GM18951 (cell line): Measurements from ENCODE around the gene TRPV2.

Experiments used
- POLR2A ChIP-seq: IDR thresholded peaks from 4 replicates; pipeline ENCODE4 v1.6.1; 2011; ENCODE audit warnings: mild to moderate bottlenecking; ENCODE audit not compliant: insufficient read length, insufficient read depth; ENCODE audit errors: extremely low read depth
- in situ Hi-C: fragments of 300-500 bp; cut with MboI; formaldehyde crosslinking; loops from one replicate; pipeline ENCODE4 v1.12.0; 2022; ENCODE audit warnings: low sequenced_read_pairs, mixed read lengths, inconsistent platforms; ENCODE audit not compliant: unreplicated experiment

Gene TRPV2

GRCh38 chr17:16460796-16461605 lies 45.6 kb downstream of the TRPV2 start:
- TF ChIP-seq POLR2A, result no peak
- in situ Hi-C loops, result no loop called here

DNA sequence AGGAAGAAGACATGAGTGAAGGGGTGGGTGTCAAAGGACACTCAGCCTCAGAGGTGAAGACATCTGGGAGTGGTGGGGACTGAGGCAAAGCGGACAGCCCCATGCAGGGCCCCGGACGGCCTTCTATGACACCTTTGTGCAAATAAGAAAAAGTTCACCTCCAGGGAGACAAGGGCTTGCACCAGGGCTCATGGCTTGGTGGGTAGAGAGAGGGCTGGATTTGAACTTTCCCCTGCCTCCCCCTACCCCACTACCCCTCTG lies 46.2 kb downstream of the TRPV2 start:
- TF ChIP-seq POLR2A, result no peak
- in situ Hi-C loops, result no loop called here

DNA sequence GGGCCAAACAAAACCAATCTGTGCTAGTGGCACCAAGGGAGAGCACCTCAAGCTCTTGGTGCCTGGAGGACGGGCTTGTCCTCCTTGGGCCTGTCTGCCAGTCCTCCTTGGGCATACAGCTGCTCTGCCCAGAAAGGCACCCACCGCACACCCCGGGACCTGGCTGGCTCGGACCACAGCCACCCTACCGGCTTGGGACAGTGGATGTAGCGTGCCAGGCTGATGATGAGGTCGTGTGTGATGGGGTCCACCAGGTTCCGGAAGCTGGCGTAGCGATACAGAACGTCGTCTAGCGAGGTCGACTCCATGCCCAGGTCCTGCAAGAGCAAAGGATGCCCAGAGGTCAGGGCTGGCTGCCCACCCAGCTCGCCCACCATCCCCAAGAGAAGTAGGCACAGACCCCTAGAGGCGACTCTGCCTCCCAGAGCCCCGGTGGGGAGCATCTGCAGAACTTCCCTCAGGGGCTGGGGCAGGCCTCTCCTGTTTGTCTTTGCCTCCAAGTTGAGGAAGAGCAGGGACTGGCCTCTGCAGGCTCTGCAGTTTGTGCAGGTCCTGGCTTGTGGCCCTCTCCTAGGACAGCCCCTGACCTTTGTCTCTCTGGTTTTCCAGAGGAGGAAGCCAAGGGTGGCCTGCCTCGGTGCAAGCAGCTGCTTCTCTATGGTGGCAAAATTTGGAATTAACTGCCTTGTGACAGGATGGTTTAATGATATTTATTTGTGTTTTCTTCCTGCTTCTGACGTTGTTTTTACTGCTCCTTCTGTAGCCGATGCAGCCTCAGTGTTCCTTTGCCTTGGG lies 46.9 kb downstream of the TRPV2 start:
- in situ Hi-C loops, result no loop called here
- TF ChIP-seq POLR2A, result no peak

GRCh38 chr17:16463358-16464302 lies 48.3 kb downstream of the TRPV2 start:
- in situ Hi-C loops, result no loop called here
- TF ChIP-seq POLR2A, result no peak

GRCh38 chr17:16464303-16465051 lies 49.1 kb downstream of the TRPV2 start:
- TF ChIP-seq POLR2A, result no peak
- in situ Hi-C loops, result no loop called here

DNA sequence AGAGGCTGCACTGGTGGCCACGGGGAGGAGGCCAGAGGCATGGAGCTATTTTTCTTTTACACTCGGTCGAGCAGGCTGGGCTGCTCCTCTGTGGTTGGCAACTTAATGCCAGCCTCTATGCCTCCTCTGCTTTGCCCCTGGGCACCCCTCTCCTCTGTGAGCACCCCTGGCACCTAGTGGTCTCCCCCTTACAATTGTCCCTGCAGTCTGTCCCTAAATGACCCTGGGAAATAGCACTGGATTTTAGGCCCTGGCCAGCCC lies 49.6 kb downstream of the TRPV2 start:
- TF ChIP-seq POLR2A, result no peak
- in situ Hi-C loops, result no loop called here

GRCh38 chr17:16465861-16466338 lies 50.5 kb downstream of the TRPV2 start:
- in situ Hi-C loops, result no loop called here
- no peak for TF ChIP-seq POLR2A

DNA sequence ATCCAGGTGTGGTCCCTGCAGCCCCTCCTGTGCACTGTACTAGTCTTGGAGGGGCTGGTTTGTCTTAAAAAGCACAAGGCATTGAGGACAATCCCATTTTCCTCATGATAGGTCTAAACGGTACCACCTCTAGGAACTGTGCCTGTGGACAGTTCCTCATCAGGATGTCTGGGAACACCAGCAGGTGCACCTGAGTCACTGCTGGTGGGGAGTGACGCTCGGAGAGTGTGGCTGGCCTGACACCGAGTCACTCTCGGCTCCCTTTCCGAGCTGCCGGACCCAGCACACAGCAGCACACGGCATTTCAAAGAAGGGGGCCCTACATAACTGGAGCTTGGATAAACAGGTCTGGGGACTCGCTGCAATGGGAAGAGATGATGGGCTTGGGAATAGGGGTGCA lies 51.0 kb downstream of the TRPV2 start:
- no peak for TF ChIP-seq POLR2A
- in situ Hi-C loops, result no loop called here

GRCh38 chr17:16467044-16467443 lies 51.7 kb downstream of the TRPV2 start:
- in situ Hi-C loops, result no loop called here
- TF ChIP-seq POLR2A, result no peak

- TF ChIP-seq POLR2A, result no peak
- in situ Hi-C loops, result no loop called here
Observed at GRCh38 chr17:16467886-16468285, 52.5 kb downstream of the TRPV2 start.

DNA sequence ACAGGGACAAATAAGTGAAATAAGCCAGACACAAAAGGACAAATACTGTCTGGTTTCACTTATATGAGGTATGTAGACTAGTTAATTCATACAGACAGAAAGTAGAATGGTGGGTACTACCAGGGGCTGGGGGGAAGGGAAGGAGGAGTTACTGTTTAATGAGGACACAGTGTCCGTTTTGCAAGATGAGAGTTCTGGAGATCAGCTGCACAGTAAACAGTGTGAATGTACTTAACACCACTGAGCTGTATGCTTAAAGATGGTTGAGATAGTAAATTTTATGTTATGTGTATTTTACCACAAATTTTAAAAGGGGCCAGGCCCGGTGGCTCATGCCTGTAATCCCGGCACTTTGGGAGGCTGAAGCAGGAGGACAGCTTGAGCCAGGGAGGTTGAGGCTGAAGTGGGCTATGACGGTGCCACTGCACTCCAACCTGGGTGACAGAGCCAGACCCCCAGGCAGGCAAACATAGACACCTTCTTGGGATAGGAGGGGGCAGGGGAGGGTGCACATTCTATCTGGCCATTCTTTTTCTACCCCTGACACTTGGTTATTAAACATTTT lies 53.1 kb downstream of the TRPV2 start:
- in situ Hi-C loops, result no loop called here
- no peak for TF ChIP-seq POLR2A

- in situ Hi-C loops, result no loop called here
- no peak for TF ChIP-seq POLR2A
Observed at GRCh38 chr17:16470265-16470664, 54.9 kb downstream of the TRPV2 start.
